ENCODE results near the gene ALDH8A1. TPM values are rescaled to one million over a fixed set of nuclear protein-coding genes. Genes with fewer than 3 reads are reported as not detected.
A peak's percentile ranks its signal among the peaks of the same experiment; 100 is the strongest.

Gene ALDH8A1
- total RNA-seq, 1 donor from 2014 or later = 0.46 TPM

- Mint-ChIP-seq H3K4me3 (no peak overlapping the region), H3K27me3 (peaks cover 11% of the 10 kb centered on the region), H3K9me3 (peaks cover 4% of the 10 kb centered on the region), H3K36me3 (no peaks in the 10 kb centered on the region), H3K27ac (no peak overlapping the region), H3K4me1 (ENCODE audit: unreplicated experiment) (peaks cover 6% of the 10 kb centered on the region)
- peak; percentile 74 for DNase-seq (ENCODE audit: extremely low spot score, unreplicated experiment)
- TF ChIP-seq CTCF (conservative IDR thresholded peaks at IDR 0.05) = peak; percentile 98
Measured at GRCh38 chr6:134882426-134883038, 67.4 kb downstream of the ALDH8A1 start.

DNA sequence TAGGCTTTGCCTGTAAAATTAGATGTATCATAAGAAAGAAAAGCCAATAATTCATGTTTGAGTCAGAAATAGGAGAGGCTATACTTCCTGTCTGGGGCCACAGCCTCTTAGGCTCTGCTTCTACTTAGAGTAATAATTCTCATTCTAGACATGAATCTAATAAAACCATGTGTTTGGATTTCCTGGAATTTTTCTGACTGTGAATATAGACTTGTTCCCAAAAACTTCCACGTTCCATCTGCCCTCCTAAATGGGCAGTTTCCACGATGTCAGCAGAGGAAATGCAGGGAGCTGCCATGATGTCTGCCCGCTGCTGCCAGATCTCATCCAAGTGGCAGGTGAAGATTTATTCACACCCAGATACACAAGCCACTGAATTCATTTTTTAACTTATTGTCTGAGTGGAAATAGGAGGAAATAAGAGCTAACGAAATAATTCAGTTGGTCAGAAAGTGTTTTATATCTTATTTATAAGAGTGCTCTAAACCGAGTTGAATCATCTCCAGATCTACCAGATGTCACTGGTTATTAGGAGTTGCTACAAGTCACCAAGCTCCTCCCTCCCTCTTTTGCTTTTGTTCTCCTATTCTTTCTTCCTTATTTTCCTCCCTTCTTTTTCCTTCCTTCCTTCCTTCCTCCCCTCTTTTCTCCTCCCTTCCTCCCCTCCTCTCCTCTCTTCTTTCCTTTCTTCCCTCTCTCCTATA, 69.3 kb downstream of the ALDH8A1 start:
- no peak for TF ChIP-seq CTCF (conservative IDR thresholded peaks at IDR 0.05)
- Mint-ChIP-seq H3K4me3 (no peak overlapping the region), H3K27ac (no peak overlapping the region), H3K27me3 (peaks cover 7% of the 10 kb centered on the region), H3K36me3 (no peaks in the 10 kb centered on the region), H3K4me1 (ENCODE audit: unreplicated experiment) (peaks cover 6% of the 10 kb centered on the region), H3K9me3 (peaks cover 4% of the 10 kb centered on the region)
- DNase-seq (ENCODE audit: extremely low spot score, unreplicated experiment) = no peak

- Mint-ChIP-seq H3K27ac (no peak overlapping the region), H3K9me3 (peaks cover 6% of the 10 kb centered on the region), H3K36me3 (no peaks in the 10 kb centered on the region), H3K4me1 (ENCODE audit: unreplicated experiment) (peaks cover 6% of the 10 kb centered on the region), H3K4me3 (no peak overlapping the region), H3K27me3 (peaks cover 6% of the 10 kb centered on the region)
- DNase-seq (ENCODE audit: extremely low spot score, unreplicated experiment) = no peak
- TF ChIP-seq CTCF (conservative IDR thresholded peaks at IDR 0.05) = no peak
Measured at GRCh38 chr6:134878136-134878535, 71.8 kb downstream of the ALDH8A1 start.

- no peak for DNase-seq (ENCODE audit: extremely low spot score, unreplicated experiment)
- TF ChIP-seq CTCF (conservative IDR thresholded peaks at IDR 0.05) = no peak
- H3K27ac Mint-ChIP-seq = no peak overlapping the region
Measured at GRCh38 chr6:134875367-134875766, 74.5 kb downstream of the ALDH8A1 start.

DNA sequence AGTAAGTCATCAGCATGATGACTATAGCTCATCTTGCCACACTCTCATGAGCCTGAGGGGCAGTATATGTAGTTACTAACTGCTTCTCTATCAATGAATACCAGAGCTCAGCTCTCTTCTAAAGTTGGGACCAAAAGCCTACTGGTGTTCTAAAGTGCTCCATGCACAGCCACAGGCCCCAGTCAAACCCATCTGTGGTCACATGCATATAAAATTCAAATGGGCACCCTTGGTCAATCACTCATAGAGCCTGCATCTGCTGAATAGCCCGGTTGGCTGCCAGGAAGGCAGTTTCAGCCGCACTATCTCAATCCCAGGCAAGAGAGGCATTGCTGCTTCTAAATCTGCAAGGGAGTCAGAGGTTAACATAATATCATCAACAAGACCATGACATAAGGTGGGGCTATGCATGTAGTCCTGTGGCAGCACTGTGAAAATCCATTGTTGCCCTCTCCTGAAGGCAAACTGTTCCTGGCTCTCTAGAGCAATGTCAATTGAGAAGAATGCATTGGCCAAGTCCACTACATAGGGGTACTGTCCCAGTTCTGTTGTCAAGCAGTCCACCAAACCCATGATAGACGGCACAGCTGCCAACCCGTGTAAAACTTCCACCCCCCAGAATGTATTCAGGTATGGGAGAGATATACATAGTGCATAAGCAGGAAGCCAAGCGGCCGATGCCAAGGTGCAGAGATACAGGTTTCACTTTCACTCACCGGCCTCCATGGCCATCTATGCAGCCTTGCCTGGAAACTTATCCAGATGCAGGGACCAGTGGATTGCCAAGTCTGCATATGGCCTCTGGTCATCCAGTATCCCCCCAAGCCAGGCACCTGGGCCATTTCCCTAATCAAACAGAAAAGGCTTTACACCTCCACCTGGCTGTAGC, 76.2 kb downstream of the ALDH8A1 start:
- DNase-seq (ENCODE audit: extremely low spot score, unreplicated experiment) = no peak
- Mint-ChIP-seq H3K27me3 (no peaks in the 10 kb centered on the region), H3K4me3 (no peak overlapping the region), H3K27ac (no peak overlapping the region), H3K9me3 (peaks cover 6% of the 10 kb centered on the region), H3K36me3 (no peaks in the 10 kb centered on the region), H3K4me1 (ENCODE audit: unreplicated experiment) (no peaks in the 10 kb centered on the region)
- TF ChIP-seq CTCF (conservative IDR thresholded peaks at IDR 0.05) = no peak

More at GRCh38 chr6:134875367-134875766, 74.5 kb downstream of the ALDH8A1 start:
- Mint-ChIP-seq H3K4me1 (ENCODE audit: unreplicated experiment) (no peaks in the 10 kb centered on the region), H3K4me3 (no peak overlapping the region), H3K27me3 (no peaks in the 10 kb centered on the region), H3K36me3 (no peaks in the 10 kb centered on the region), H3K9me3 (peaks cover 6% of the 10 kb centered on the region)

Measured in type B pancreatic cell (in vitro differentiated cells).